ENCODE measurements around the gene ATF6. TPM values are rescaled to one million over a fixed set of nuclear protein-coding genes. Genes with fewer than 3 reads are reported as not detected.

Gene ATF6
- total and polyA plus RNA-seq, 12 donors: 2.6 to 20.9 (median 15.2) TPM

DNA sequence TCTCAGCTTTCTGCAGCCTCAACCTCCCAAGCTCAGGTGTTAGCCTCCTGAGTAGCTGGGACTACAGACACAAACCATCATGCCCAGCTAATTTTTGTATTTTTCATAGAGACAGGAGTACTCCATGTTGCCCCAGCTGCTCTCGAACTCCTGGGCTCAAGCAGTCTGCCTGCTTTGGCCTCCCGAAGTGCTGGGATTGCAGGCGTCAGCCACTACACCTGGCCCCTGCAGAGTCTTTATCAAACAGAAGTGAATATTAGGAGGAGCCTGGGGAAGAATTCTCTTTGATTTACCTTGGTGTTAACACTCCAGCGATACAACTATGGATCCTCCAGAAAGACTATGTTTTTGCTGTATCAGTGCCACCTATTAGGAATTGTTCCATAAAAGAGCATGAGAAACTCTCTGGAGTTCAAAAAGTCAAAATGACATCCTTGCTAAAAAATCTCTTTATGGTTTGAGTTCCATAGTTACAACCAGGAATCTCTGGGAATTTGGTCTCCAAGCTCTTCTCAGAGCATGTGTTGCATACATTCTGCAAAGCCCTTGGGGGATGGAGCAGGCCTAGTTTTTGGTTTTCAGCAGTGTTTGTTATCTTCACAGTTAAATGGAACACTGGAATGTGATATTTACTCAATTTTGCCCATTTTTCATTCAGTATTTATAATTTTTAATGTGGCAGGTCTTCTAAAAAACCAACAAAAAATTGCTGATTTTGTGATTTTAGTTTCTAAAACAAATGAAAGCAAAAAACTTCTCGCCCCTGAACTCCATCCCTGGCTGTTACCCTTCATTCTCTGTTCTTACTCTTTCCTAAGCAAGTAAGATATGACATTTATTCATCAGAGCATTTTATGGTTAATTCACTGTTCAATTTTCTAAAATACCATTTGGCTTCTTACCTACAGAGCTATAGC, 180.2 kb downstream of the ATF6 start:
- no peaks in the 10 kb centered on the region for H3K27me3 ChIP-seq
- TF ChIP-seq, protein P1, sequence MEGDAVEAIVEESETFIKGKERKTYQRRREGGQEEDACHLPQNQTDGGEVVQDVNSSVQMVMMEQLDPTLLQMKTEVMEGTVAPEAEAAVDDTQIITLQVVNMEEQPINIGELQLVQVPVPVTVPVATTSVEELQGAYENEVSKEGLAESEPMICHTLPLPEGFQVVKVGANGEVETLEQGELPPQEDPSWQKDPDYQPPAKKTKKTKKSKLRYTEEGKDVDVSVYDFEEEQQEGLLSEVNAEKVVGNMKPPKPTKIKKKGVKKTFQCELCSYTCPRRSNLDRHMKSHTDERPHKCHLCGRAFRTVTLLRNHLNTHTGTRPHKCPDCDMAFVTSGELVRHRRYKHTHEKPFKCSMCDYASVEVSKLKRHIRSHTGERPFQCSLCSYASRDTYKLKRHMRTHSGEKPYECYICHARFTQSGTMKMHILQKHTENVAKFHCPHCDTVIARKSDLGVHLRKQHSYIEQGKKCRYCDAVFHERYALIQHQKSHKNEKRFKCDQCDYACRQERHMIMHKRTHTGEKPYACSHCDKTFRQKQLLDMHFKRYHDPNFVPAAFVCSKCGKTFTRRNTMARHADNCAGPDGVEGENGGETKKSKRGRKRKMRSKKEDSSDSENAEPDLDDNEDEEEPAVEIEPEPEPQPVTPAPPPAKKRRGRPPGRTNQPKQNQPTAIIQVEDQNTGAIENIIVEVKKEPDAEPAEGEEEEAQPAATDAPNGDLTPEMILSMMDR (IDR thresholded peaks at IDR 0.05): no peak
- 78 to 85% methylated on average over 5 of the region's 5 CpGs for WGBS, 2 donors
- H3K4me1 ChIP-seq: peaks cover 0 to 24% (median 10%) of the 10 kb centered on the region in 9 donors
- DNase-seq: no peak
- peak in 1 of 8 donors; percentile 35 for ATAC-seq
- intact Hi-C loops (cut with DNase I): no loop called here
- peak overlapping the region in 2 of 10 donors; percentile 2 to 33 for H3K27ac ChIP-seq
- H3K36me3 ChIP-seq: peaks cover 0 to 41% (median 6%) of the 10 kb centered on the region in 9 donors
- H3K4me3 ChIP-seq: no peak overlapping the region
- H3K9me3 ChIP-seq: no peaks in the 10 kb centered on the region

DNA sequence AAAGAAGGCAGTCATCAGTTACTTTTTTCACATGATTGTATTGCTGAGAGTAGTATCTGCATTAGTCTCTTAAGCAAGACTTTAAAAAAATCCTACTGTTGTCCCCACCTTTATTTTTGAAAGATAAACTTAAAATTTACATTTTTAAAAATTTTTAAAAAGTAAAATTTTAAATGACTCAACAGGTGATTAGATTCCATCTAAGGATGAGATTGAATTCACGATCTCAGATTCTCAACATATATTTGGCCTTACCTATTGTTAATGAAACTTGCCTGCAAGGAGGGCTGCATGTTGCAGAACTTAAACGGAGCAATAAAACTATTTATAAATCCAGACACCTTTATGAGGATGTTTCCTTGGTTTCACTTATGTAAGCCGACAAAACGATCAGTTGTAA, 182.3 kb downstream of the ATF6 start:
- intact Hi-C loops (cut with DNase I): no loop called here
- ATAC-seq (no peak), DNase-seq (no peak)
- Histone ChIP-seq H3K36me3 (peaks cover 0 to 27% (median under 1%) of the 10 kb centered on the region in 9 donors), H3K9me3 (no peaks in the 10 kb centered on the region), H3K4me1 (peaks cover 0 to 42% (median 10%) of the 10 kb centered on the region in 9 donors), H3K27ac (no peak overlapping the region), H3K27me3 (no peaks in the 10 kb centered on the region), H3K4me3 (no peak overlapping the region)
- TF ChIP-seq, protein P1 (IDR thresholded peaks at IDR 0.05): no peak
- WGBS, 2 donors: 86 to 89% methylated on average over 4 of the region's 4 CpGs

DNA sequence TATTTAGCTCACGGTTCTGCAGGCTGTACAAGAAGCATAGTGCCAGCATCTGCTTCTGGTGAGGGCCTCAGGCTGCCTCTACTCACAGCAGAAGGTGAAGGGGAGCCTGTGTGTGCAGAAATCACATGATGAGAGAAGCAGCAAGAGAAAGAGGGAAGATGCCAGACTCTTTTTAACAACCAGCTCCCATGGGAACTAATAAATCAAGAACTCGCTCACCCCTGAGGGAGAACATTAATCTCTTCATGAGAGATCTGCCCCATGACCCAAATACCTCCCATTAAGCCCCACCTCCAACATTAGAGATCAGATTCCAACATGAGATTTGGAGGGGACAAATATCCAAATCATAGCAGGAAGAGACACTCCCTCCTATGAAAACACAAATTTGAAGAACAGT, 183.4 kb downstream of the ATF6 start:
- 80 to 91% methylated on average over 2 of the region's 2 CpGs for WGBS, 2 donors
- no peaks in the 10 kb centered on the region for H3K27me3 ChIP-seq
- peaks cover 0 to 53% (median 10%) of the 10 kb centered on the region in 9 donors for H3K4me1 ChIP-seq
- no peak for DNase-seq
- intact Hi-C loops (cut with DNase I): no loop called here
- H3K27ac ChIP-seq: no peak overlapping the region
- H3K9me3 ChIP-seq: no peaks in the 10 kb centered on the region
- ATAC-seq: no peak
- H3K4me3 ChIP-seq: no peak overlapping the region
- H3K36me3 ChIP-seq: peaks cover 0 to 16% (median 0%) of the 10 kb centered on the region in 9 donors
- TF ChIP-seq, protein P1 (IDR thresholded peaks at IDR 0.05): no peak

DNA sequence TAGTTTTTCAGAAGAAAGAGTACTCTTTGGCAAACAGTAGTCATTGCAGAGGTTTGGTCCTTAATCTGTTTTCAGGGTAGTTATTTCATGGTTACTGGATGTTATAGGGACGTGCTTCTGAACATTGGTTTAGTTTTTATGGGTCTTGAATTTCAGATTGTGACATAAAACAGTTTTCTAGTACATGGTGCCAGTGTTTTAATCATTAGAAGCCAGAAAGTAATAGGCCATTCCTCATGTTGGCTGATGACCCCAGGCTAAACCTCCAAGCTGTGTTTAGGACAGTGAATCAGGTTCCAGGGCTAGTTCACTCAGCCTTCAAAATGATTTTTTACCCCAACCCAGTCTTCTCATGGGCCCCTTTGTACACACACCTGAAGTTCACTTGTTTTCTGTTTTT, 184.3 kb downstream of the ATF6 start:
- TF ChIP-seq, protein P1 (IDR thresholded peaks at IDR 0.05): no peak
- Histone ChIP-seq H3K4me3 (no peak overlapping the region), H3K36me3 (peaks cover 0 to 8% (median 0%) of the 10 kb centered on the region in 9 donors), H3K27ac (no peak overlapping the region), H3K9me3 (no peaks in the 10 kb centered on the region), H3K4me1 (peaks cover 0 to 60% (median 11%) of the 10 kb centered on the region in 9 donors), H3K27me3 (no peaks in the 10 kb centered on the region)
- intact Hi-C loops (cut with DNase I): no loop called here
- ATAC-seq: no peak
- no peak for DNase-seq
- 95 to 100% methylated on average over 1 of the region's 1 CpG for WGBS, 2 donors

Measured in heart right ventricle (tissue), 16 donors.